GM12878 (cell line): ENCODE measurements around the gene MAP3K1. TPM values are rescaled to one million over a fixed set of nuclear protein-coding genes. Genes with fewer than 3 reads are reported as not detected.

Experiments used
- ATAC-seq: fragments of 200-7000 bp; cut with Tn5 transposase; 3 replicates; pipeline ENCODE4 v1.9.1; 2020; ENCODE audit warnings: mild to moderate bottlenecking, moderate library complexity
- BruUV-seq: library from RNA; stranded (reverse); fragments of 400-500 nt; replicated peaks from 2 replicates; lab custom pipeline; 2021; lab: Mats Ljungman, UMichigan
- CTCF ChIA-PET: fragments of 300-600 bp; sonication (Branson Sonifier 250); formaldehyde crosslinking; extraction: SDS; loops from one replicate; lab custom pipeline; 2021; ENCODE audit warnings: inconsistent platforms; lab: Yijun Ruan, JAX
- POLR2A ChIA-PET: fragments of 350-600 bp; formaldehyde crosslinking; extraction: SDS; loops from one replicate; lab custom pipeline; 2021; ENCODE audit warnings: inconsistent platforms; lab: Charles Lee
- RAD21 ChIA-PET: fragments of 300-600 bp; sonication (Branson Sonifier 250); formaldehyde crosslinking; loops from one replicate; lab custom pipeline; 2023; ENCODE audit warnings: antibody characterized with exemption; ENCODE audit not compliant: unreplicated experiment; lab: Charles Lee
- SMC1A ChIA-PET: fragments of 300-600 bp; sonication (Branson Sonifier 250); formaldehyde crosslinking; loops from one replicate; lab custom pipeline; 2023; ENCODE audit not compliant: unreplicated experiment, uncharacterized antibody; lab: Charles Lee
- DNase-seq: peaks from one replicate; pipeline ENCODE4 v3.0.0-alpha.2; 2011; ENCODE audit warnings: low read depth, low spot score
- FAIRE-seq: peaks from 3 replicates; lab custom pipeline; 2011; peaks lifted over from hg19 to GRCh38; lab: Jason Lieb, UNC
- H2AFZ ChIP-seq: 2 replicates; pipeline ENCODE4 v1.6.0; 2011; ENCODE audit warnings: low read depth, low read length, control low read depth; ENCODE audit not compliant: control insufficient read depth
- H3K27ac ChIP-seq: 2 replicates; pipeline ENCODE4 v1.5.1; 2011; ENCODE audit warnings: control low read depth; ENCODE audit not compliant: control insufficient read depth, insufficient read depth
- H3K27me3 ChIP-seq, 2 experiments: replicated peaks in 1 of 2; 2 replicates each; pipeline versions ENCODE4 v1.6.0 to v1.6.1; 2011; ENCODE audit warnings: low read length in 1 of 2; ENCODE audit not compliant: control insufficient read depth in 2 of 2, insufficient read depth in 2 of 2
- H3K36me3 ChIP-seq, 2 experiments: 2 replicates each; pipeline ENCODE4 v1.5.1; 2011; ENCODE audit warnings: low read length in 1 of 2; ENCODE audit not compliant: control insufficient read depth in 2 of 2, insufficient read depth in 2 of 2
- H3K4me1 ChIP-seq: 2 replicates; pipeline ENCODE4 v1.6.1; 2011; ENCODE audit warnings: mild to moderate bottlenecking, low read length, moderate library complexity, mixed read lengths; ENCODE audit not compliant: control insufficient read depth, insufficient read depth
- H3K4me2 ChIP-seq: 2 replicates; pipeline ENCODE4 v1.6.0; 2011; ENCODE audit warnings: control low read depth; ENCODE audit not compliant: control insufficient read depth, insufficient read depth
- H3K4me3 ChIP-seq: fragments of 200-600 bp; sonication (generic); 2 replicates; pipeline ENCODE4 v1.5.1; 2016
- H3K79me2 ChIP-seq: 2 replicates; pipeline ENCODE4 v1.6.0; 2011; ENCODE audit warnings: low read length; ENCODE audit not compliant: control insufficient read depth, insufficient read depth
- H3K9ac ChIP-seq: 2 replicates; pipeline ENCODE4 v1.8.0; 2011; ENCODE audit warnings: low read length, control low read depth, mixed read lengths; ENCODE audit not compliant: control insufficient read depth, insufficient read depth
- H3K9me3 ChIP-seq: replicated peaks from 3 replicates; pipeline ENCODE4 v1.5.1; 2011; ENCODE audit warnings: mild to moderate bottlenecking, low read length; ENCODE audit not compliant: control insufficient read depth, insufficient read depth
- H4K20me1 ChIP-seq: 2 replicates; pipeline ENCODE4 v1.6.0; 2011; ENCODE audit not compliant: control insufficient read depth, insufficient read depth
- BMI1 ChIP-seq: fragments of 450-650 bp; IDR thresholded peaks from 2 replicates; pipeline ENCODE4 v1.6.1; 2016; ENCODE audit warnings: mild to moderate bottlenecking, moderate library complexity, borderline replicate concordance
- CBX5 ChIP-seq: sonication (generic); IDR thresholded peaks from 2 replicates; pipeline ENCODE4 v1.6.1; 2016; ENCODE audit warnings: low read depth, moderate library complexity, mild to moderate bottlenecking, inconsistent platforms
- FOXK2 ChIP-seq: fragments of 450-650 bp; IDR thresholded peaks from 2 replicates; pipeline ENCODE4 v1.6.1; 2017; ENCODE audit warnings: mild to moderate bottlenecking, moderate library complexity
- FOXM1 ChIP-seq: IDR thresholded peaks from 2 replicates; pipeline ENCODE4 v1.6.1; 2012; ENCODE audit warnings: low read depth, mild to moderate bottlenecking, inconsistent platforms, low read length, moderate library complexity
- MTA3 ChIP-seq: IDR thresholded peaks from 2 replicates; pipeline ENCODE4 v1.6.1; 2012; ENCODE audit warnings: low read length, inconsistent platforms, borderline replicate concordance
- NFYB ChIP-seq: IDR thresholded peaks from 2 replicates; pipeline ENCODE4 v1.6.1; 2011; ENCODE audit warnings: low read depth, mild to moderate bottlenecking, low read length, improper control_type of control experiment, moderate library complexity; ENCODE audit not compliant: insufficient read depth
- RB1 ChIP-seq: fragments of 450-650 bp; formaldehyde crosslinking; IDR thresholded peaks from 2 replicates; pipeline ENCODE4 v1.6.1; 2017; ENCODE audit warnings: mild to moderate bottlenecking, borderline replicate concordance
- RCOR1 ChIP-seq: conservative IDR thresholded peaks from 2 replicates; pipeline ENCODE4 v1.6.1; 2012; ENCODE audit warnings: low read depth, low read length, improper control_type of control experiment
- SMARCA5 ChIP-seq: fragments of 450-650 bp; IDR thresholded peaks from 2 replicates; pipeline ENCODE4 v1.6.1; 2017; ENCODE audit warnings: mild to moderate bottlenecking
- SPI1 ChIP-seq: IDR thresholded peaks from 2 replicates; pipeline ENCODE4 v1.6.1; 2011; ENCODE audit warnings: low read depth, mild to moderate bottlenecking, low read length, moderate library complexity, borderline replicate concordance; ENCODE audit not compliant: insufficient read depth
- TARDBP ChIP-seq: IDR thresholded peaks from 2 replicates; pipeline ENCODE4 v1.6.1; 2016; ENCODE audit warnings: borderline replicate concordance
- ZNF24 ChIP-seq: fragments of 450-650 bp; IDR thresholded peaks from 2 replicates; pipeline ENCODE4 v1.6.1; 2017; ENCODE audit warnings: antibody characterized with exemption, mild to moderate bottlenecking
- WGBS: methylation state at CpG from one replicate; pipeline ENCODE4 v1.1.6; 2016; ENCODE audit warnings: low lambda C conversion rate; ENCODE audit not compliant: insufficient replicate concordance, insufficient coverage; ENCODE audit errors: missing lambda C conversion rate; 5-methylcytosine and 5-hydroxymethylcytosine counted together
- in situ Hi-C: fragments of 300-500 bp; cut with MboI; formaldehyde crosslinking; loops from 9 replicates; pipeline ENCODE4 v1.14.3; 2018; ENCODE audit warnings: mixed read lengths
- intact Hi-C: fragments of 100-400 bp; cut with micrococcal nuclease; formaldehyde crosslinking; loops from one replicate; pipeline ENCODE4 v1.14.2; 2022; ENCODE audit not compliant: unreplicated experiment
- polyA plus RNA-seq, 11 experiments: library from polyadenylated mRNA; depleted of rRNA in 4 of 11; unstranded in 6 of 11; stranded (reverse) in 5 of 11; fragments of >200 nt; fragmentation: Nextera tagmentation in 4 of 11; fragmentation: Illumina TruSeq in 1 of 11; extraction: Ambion mirVana in 4 of 11; extraction: Trizol in 1 of 11; gene quantifications; 1 replicate in 1 of 11; 2 replicates in 10 of 11; pipeline versions ENCODE4 v1.2.1 to v1.2.3, GENCODE V29; 2011 to 2016; ENCODE audit warnings: inconsistent platforms in 2 of 11, missing spikeins in 2 of 11, low read depth in 1 of 11
- total RNA-seq, 4 experiments: library from RNA; depleted of rRNA in 3 of 4; stranded (reverse); fragments of >200 nt in 3 of 4; fragmentation: Illumina TruSeq in 1 of 4; extraction: Trizol in 1 of 4; gene quantifications; 2 replicates each; pipeline versions ENCODE4 v1.2.1 to v1.2.3, GENCODE V29; 2013 to 2021
- TF ChIP-seq, protein P1 (sequence below): fragments of 450-650 bp; IDR thresholded peaks from 2 replicates; pipeline ENCODE4 v1.6.1; 2014; ENCODE audit warnings: mild to moderate bottlenecking
- TF ChIP-seq, protein P2 (sequence below): fragments of 450-650 bp; formaldehyde crosslinking; IDR thresholded peaks from 2 replicates; pipeline ENCODE4 v1.4.0; 2020; ENCODE audit warnings: mild to moderate bottlenecking, moderate library complexity
- TF ChIP-seq, protein P3 (sequence below): fragments of 450-650 bp; IDR thresholded peaks from 2 replicates; pipeline ENCODE4 v1.6.1; 2016; ENCODE audit warnings: mild to moderate bottlenecking, moderate library complexity, borderline replicate concordance

MAP3K1 gene
- total and polyA plus RNA-seq, 10 of the 15 experiments (the other 5 are each of a cell fraction or from before 2014, with no cell fraction given) = 7.5 to 24.6 (median 12.6) TPM

DNA sequence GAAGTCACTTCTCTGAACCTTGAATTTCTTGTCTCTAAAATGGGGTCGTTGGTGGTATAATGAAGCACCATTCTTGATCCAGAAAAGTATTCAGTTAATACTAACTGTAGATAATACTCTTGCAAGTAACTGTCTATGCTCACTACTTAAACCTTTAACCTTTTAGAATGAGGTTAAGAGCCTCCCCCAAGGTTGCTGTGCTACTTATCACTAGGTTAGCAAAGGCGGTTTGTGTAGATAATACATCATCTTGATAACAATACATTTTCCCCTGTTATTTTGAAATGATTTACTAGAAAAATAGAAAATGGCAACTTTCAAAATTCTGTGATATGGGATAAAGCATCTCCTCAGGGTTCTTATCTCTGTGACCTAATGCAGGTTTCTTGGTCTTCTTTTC is 12.6 kb downstream of the MAP3K1 start:
- no peak overlapping the region for H2AFZ ChIP-seq
- no peak overlapping the region for H3K9ac ChIP-seq
- H3K9me3 ChIP-seq = no peaks in the 10 kb centered on the region
- H3K27me3 ChIP-seq = no peaks in the 10 kb centered on the region
- H3K27ac ChIP-seq = no peak overlapping the region
- peaks cover 7% of the 10 kb centered on the region for H3K4me1 ChIP-seq
- DNase-seq (no peak), ATAC-seq (no peak), FAIRE-seq (no peak)
- H3K4me2 ChIP-seq = no peak overlapping the region
- WGBS = 95% methylated on average over 2 of the region's 2 CpGs
- POLR2A ChIA-PET = interaction anchor here (0.6 to 2.2 kb wide), 5 partner anchors 8 to 459 kb away, joined by 3 to 9 read pairs (median 4); no protein-coding TSS in a partner anchor
- RAD21 ChIA-PET = interaction anchor here (0.8 to 4.8 kb wide), 8 partner anchors 8 to 558 kb away, joined by 3 to 37 read pairs (median 4); no protein-coding TSS in a partner anchor
- CTCF ChIA-PET = interaction anchor here (0.6 to 5.2 kb wide), 8 partner anchors 8 to 565 kb away, joined by 3 to 55 read pairs (median 3); no protein-coding TSS in a partner anchor
- SMC1A ChIA-PET = interaction anchor here (0.9 to 5.7 kb wide), 9 partner anchors 8 to 557 kb away, joined by 3 to 49 read pairs (median 6); no protein-coding TSS in a partner anchor
- H3K4me3 ChIP-seq = no peak overlapping the region
- intact Hi-C loops = no loop called here
- H3K79me2 ChIP-seq = peaks cover 8% of the 10 kb centered on the region
- in situ Hi-C loops = no loop called here
- H3K36me3 ChIP-seq = no peaks in the 10 kb centered on the region; a peak in 1 of 4 replicates
- no TSS peak for BruUV-seq
- peaks cover 4% of the 10 kb centered on the region; the same call in 1 of the 2 replicates for H4K20me1 ChIP-seq
- TF ChIP-seq CBX5 (no peak), TARDBP (no peak), FOXM1 (no peak), NFYB (no peak), ZNF24 (no peak), BMI1 (no peak), RB1 (no peak), SMARCA5 (no peak), SPI1 (no peak), MTA3 (no peak), RCOR1 (no peak), FOXK2 (no peak)
- TF ChIP-seq, protein P1, sequence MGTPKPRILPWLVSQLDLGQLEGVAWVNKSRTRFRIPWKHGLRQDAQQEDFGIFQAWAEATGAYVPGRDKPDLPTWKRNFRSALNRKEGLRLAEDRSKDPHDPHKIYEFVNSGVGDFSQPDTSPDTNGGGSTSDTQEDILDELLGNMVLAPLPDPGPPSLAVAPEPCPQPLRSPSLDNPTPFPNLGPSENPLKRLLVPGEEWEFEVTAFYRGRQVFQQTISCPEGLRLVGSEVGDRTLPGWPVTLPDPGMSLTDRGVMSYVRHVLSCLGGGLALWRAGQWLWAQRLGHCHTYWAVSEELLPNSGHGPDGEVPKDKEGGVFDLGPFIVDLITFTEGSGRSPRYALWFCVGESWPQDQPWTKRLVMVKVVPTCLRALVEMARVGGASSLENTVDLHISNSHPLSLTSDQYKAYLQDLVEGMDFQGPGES = no peak
- TF ChIP-seq, protein P2, sequence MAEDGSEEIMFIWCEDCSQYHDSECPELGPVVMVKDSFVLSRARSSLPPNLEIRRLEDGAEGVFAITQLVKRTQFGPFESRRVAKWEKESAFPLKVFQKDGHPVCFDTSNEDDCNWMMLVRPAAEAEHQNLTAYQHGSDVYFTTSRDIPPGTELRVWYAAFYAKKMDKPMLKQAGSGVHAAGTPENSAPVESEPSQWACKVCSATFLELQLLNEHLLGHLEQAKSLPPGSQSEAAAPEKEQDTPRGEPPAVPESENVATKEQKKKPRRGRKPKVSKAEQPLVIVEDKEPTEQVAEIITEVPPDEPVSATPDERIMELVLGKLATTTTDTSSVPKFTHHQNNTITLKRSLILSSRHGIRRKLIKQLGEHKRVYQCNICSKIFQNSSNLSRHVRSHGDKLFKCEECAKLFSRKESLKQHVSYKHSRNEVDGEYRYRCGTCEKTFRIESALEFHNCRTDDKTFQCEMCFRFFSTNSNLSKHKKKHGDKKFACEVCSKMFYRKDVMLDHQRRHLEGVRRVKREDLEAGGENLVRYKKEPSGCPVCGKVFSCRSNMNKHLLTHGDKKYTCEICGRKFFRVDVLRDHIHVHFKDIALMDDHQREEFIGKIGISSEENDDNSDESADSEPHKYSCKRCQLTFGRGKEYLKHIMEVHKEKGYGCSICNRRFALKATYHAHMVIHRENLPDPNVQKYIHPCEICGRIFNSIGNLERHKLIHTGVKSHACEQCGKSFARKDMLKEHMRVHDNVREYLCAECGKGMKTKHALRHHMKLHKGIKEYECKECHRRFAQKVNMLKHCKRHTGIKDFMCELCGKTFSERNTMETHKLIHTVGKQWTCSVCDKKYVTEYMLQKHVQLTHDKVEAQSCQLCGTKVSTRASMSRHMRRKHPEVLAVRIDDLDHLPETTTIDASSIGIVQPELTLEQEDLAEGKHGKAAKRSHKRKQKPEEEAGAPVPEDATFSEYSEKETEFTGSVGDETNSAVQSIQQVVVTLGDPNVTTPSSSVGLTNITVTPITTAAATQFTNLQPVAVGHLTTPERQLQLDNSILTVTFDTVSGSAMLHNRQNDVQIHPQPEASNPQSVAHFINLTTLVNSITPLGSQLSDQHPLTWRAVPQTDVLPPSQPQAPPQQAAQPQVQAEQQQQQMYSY (CRISPR knock-in tag) = no peak
- TF ChIP-seq, protein P3, sequence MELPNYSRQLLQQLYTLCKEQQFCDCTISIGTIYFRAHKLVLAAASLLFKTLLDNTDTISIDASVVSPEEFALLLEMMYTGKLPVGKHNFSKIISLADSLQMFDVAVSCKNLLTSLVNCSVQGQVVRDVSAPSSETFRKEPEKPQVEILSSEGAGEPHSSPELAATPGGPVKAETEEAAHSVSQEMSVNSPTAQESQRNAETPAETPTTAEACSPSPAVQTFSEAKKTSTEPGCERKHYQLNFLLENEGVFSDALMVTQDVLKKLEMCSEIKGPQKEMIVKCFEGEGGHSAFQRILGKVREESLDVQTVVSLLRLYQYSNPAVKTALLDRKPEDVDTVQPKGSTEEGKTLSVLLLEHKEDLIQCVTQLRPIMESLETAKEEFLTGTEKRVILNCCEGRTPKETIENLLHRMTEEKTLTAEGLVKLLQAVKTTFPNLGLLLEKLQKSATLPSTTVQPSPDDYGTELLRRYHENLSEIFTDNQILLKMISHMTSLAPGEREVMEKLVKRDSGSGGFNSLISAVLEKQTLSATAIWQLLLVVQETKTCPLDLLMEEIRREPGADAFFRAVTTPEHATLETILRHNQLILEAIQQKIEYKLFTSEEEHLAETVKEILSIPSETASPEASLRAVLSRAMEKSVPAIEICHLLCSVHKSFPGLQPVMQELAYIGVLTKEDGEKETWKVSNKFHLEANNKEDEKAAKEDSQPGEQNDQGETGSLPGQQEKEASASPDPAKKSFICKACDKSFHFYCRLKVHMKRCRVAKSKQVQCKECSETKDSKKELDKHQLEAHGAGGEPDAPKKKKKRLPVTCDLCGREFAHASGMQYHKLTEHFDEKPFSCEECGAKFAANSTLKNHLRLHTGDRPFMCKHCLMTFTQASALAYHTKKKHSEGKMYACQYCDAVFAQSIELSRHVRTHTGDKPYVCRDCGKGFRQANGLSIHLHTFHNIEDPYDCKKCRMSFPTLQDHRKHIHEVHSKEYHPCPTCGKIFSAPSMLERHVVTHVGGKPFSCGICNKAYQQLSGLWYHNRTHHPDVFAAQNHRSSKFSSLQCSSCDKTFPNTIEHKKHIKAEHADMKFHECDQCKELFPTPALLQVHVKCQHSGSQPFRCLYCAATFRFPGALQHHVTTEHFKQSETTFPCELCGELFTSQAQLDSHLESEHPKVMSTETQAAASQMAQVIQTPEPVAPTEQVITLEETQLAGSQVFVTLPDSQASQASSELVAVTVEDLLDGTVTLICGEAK = no peak
